ENCODE results near the gene TRIM36. TPM values are rescaled to one million over a fixed set of nuclear protein-coding genes. Genes with fewer than 3 reads are reported as not detected.

Gene TRIM36
- total RNA-seq, 1 experiment from 2014 or later, result 18.9 TPM

Other genes with a start within 250 kb of the TRIM36 start
- gene PGGT1B, start 93.0 kb upstream of the TRIM36 start, total RNA-seq (2014; rRNA removed; shearing (Covaris generic)), result 10.5 and 11.9 TPM in 2 replicates
- gene CCDC112, start 126.7 kb upstream of the TRIM36 start, total RNA-seq (2014; rRNA removed; shearing (Covaris generic)), result 18.0 and 23.3 TPM in 2 replicates